HL-60 (cell line): ENCODE data around the gene TAS1R1.

Experiments
- CTCF ChIP-seq: IDR thresholded peaks from one replicate; pipeline ENCODE4 v1.5.1; 2011; ENCODE audit warnings: low read length, control low read depth, inconsistent platforms; ENCODE audit not compliant: insufficient read depth
- GABPA ChIP-seq: IDR thresholded peaks from 2 replicates; pipeline ENCODE4 v1.6.1; 2012; ENCODE audit warnings: low read depth
- POLR2AphosphoS5 ChIP-seq: IDR thresholded peaks from 2 replicates; pipeline ENCODE4 v1.6.1; 2012; ENCODE audit warnings: low read depth
- TF ChIP-seq, protein P1 (sequence below): IDR thresholded peaks from 2 replicates; pipeline ENCODE4 v1.6.1; 2012; ENCODE audit warnings: low read depth; ENCODE audit not compliant: insufficient replicate concordance

DNA sequence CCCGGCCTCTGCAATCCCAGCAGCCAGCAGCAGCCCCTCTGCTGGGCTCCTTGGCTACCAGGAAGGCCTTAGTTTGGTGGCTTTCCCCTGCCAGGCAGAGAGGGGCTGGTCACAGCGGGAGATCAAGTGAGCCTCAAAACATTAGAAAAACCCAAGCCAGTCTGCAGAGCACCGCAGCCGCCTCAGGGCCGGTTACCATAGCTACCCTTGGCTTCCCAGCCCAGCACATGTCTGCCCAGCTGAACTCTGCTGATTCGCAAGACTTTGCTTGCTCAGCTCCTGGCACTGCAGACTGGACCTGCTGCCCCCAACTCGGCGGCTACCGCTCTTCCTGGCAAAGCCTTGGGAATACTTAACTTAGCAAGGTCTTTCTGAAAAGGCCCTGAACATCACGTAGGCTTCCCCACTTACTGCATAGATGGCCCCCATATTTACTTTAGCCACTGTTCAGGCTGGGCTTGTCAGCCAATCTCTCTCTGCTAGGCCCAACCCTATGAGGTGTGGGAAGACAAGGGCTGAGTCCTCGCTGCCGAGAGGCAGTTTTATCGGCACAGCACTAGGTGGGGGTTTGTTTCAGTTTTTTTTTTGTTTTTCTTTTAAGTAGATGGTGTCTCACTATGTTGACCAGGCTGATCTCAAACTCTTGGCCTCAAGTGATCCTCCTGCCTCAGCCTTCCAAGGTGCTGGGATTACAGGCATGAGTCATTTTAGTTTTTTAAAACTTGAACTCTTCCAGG, 35.0 kb upstream of the TAS1R1 start:
- TF ChIP-seq CTCF (no peak), GABPA (no peak), POLR2AphosphoS5 (0 out of 2 replicates have a peak, but pooled peaks have one; percentile 18)
- TF ChIP-seq, protein P1, sequence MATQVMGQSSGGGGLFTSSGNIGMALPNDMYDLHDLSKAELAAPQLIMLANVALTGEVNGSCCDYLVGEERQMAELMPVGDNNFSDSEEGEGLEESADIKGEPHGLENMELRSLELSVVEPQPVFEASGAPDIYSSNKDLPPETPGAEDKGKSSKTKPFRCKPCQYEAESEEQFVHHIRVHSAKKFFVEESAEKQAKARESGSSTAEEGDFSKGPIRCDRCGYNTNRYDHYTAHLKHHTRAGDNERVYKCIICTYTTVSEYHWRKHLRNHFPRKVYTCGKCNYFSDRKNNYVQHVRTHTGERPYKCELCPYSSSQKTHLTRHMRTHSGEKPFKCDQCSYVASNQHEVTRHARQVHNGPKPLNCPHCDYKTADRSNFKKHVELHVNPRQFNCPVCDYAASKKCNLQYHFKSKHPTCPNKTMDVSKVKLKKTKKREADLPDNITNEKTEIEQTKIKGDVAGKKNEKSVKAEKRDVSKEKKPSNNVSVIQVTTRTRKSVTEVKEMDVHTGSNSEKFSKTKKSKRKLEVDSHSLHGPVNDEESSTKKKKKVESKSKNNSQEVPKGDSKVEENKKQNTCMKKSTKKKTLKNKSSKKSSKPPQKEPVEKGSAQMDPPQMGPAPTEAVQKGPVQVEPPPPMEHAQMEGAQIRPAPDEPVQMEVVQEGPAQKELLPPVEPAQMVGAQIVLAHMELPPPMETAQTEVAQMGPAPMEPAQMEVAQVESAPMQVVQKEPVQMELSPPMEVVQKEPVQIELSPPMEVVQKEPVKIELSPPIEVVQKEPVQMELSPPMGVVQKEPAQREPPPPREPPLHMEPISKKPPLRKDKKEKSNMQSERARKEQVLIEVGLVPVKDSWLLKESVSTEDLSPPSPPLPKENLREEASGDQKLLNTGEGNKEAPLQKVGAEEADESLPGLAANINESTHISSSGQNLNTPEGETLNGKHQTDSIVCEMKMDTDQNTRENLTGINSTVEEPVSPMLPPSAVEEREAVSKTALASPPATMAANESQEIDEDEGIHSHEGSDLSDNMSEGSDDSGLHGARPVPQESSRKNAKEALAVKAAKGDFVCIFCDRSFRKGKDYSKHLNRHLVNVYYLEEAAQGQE: no peak
